Memory B cell (primary cell): Measurements from ENCODE around the gene SETD1A.

ENCODE experiments used
- ATAC-seq: fragments of 150-1000 bp; cut with Tn5 transposase; 2 replicates; pipeline ENCODE4 v1.10.0; 2021; ENCODE audit warnings: low read depth, mild to moderate bottlenecking, moderate library complexity
- DNase-seq, 2 donors: peaks; one replicate each; pipeline ENCODE4 v3.0.0; 2022; ENCODE audit warnings: low spot score in 2 of 2
- H3K27ac Mint-ChIP-seq: one replicate; pipeline ENCODE4 v1.8.0; 2022; ENCODE audit warnings: mild to moderate bottlenecking, moderate library complexity, mixed read lengths
- H3K27me3 Mint-ChIP-seq: one replicate; pipeline ENCODE4 v1.8.0; 2022; ENCODE audit warnings: mixed read lengths
- H3K36me3 Mint-ChIP-seq: one replicate; pipeline ENCODE4 v1.8.0; 2022; ENCODE audit warnings: mild to moderate bottlenecking, mixed read lengths
- H3K4me1 Mint-ChIP-seq: one replicate; pipeline ENCODE4 v1.8.0; 2022; ENCODE audit warnings: mixed read lengths
- H3K4me3 Mint-ChIP-seq: one replicate; pipeline ENCODE4 v1.8.0; 2022; ENCODE audit warnings: mild to moderate bottlenecking, moderate library complexity, mixed read lengths
- H3K9me3 Mint-ChIP-seq: one replicate; pipeline ENCODE4 v1.8.0; 2022; ENCODE audit warnings: mixed read lengths

SETD1A gene

DNA sequence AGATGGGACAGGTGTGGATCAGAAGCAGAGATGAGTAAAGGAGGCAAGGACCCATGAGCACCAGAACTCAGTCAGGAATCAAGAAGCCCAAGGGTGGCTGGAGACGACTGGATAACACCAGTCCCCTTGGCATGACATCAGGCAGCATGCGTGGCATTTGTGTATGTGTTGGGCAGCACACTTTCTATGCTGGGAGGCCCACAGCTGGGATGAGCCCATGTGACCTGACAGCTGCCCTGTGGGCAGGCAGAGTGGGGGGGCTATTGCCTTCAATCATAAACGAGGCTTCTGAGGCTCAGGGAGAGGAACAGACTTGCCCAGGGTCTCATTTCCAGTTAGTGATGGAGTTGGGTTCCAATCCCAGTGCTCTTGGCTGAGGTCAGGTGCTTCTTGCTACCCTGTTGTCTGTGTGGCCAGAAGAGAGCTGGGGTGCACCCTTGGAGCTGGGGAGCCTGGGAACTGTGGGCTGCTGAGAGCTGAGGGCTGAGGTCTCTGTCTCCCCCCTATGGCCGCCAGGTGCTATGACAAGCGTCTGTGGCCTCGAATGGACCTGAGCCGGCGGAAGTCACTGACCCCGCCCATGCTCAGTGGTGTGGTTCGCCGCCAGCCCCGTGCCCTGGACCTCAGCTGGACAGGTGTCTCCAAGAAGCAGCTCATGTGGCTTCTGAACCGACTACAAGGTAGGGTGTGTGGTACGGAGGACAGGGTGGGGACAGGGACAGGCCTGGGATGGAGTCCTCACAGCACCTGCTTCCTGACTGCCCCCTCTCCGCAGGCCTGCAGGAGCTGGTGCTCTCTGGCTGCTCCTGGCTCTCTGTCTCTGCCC, 15.7 kb upstream of the SETD1A start:
- DNase-seq (peak; percentile 59 to 69), ATAC-seq (peak; percentile 97)
- H3K9me3 Mint-ChIP-seq = no peaks in the 10 kb centered on the region
- no peak overlapping the region for H3K27ac Mint-ChIP-seq
- peaks cover 16% of the 10 kb centered on the region for H3K4me1 Mint-ChIP-seq
- peaks cover 9% of the 10 kb centered on the region for H3K36me3 Mint-ChIP-seq
- H3K4me3 Mint-ChIP-seq = peak overlapping the region; percentile 68
- no peaks in the 10 kb centered on the region for H3K27me3 Mint-ChIP-seq

DNA sequence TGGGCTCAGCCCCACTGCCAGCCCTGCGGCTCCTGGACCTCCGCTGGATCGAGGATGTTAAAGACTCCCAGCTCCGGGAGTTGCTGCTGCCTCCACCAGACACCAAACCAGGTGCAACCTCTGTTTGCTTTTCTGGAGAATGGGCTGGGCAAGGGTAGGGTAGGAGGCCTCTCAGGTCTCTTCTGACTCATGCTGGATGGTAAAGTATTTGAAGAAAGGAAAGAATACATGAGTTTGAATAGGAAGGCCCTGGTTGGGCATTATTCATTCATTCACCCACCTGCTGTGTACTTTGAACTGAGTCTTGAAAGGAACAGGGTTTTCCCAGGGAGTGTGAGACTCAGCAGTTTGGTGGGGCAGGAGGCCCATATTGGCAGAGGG, 15.1 kb upstream of the SETD1A start:
- Mint-ChIP-seq H3K9me3 (no peaks in the 10 kb centered on the region), H3K27ac (no peak overlapping the region), H3K4me3 (peak overlapping the region; percentile 17), H3K4me1 (peaks cover 16% of the 10 kb centered on the region), H3K27me3 (no peaks in the 10 kb centered on the region), H3K36me3 (peaks cover 9% of the 10 kb centered on the region)
- ATAC-seq (no peak), DNase-seq (no peak)

DNA sequence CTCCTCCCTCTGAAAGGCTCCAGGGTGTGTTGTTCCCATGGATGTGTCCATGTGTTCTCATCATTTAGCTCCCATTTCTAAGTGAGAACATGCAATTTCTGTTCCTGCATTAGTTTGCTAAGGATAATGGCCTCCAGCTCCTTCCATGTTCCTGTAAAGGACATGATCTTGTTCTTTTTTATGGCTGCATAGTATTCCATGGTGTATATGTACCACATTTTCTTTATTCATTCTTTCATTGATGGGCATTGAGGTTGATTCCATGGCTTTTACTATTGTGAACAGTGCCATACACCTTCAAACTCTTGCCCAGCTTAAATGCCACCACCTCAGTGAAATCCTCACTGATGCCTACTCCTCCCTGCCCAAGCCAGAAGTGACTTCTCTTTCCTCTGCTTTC, 13.2 kb upstream of the SETD1A start:
- Mint-ChIP-seq H3K4me1 (peaks cover 13% of the 10 kb centered on the region), H3K36me3 (peaks cover 9% of the 10 kb centered on the region), H3K27me3 (no peaks in the 10 kb centered on the region), H3K4me3 (no peak overlapping the region), H3K9me3 (no peaks in the 10 kb centered on the region), H3K27ac (no peak overlapping the region)
- no peak for ATAC-seq
- no peak for DNase-seq

GRCh38 chr16:30946671-30947540, 10.6 kb upstream of the SETD1A start:
- Mint-ChIP-seq H3K36me3 (peaks cover 9% of the 10 kb centered on the region), H3K4me3 (peak overlapping the region; percentile 6), H3K9me3 (no peaks in the 10 kb centered on the region), H3K4me1 (peaks cover 17% of the 10 kb centered on the region), H3K27me3 (no peaks in the 10 kb centered on the region), H3K27ac (no peak overlapping the region)
- DNase-seq (no peak), ATAC-seq (no peak)

- peaks cover 15% of the 10 kb centered on the region for H3K4me1 Mint-ChIP-seq
- H3K4me3 Mint-ChIP-seq = no peak overlapping the region
- ATAC-seq (no peak), DNase-seq (no peak)
- H3K36me3 Mint-ChIP-seq = peaks cover 9% of the 10 kb centered on the region
- H3K27me3 Mint-ChIP-seq = no peaks in the 10 kb centered on the region
- no peak overlapping the region for H3K27ac Mint-ChIP-seq
- no peaks in the 10 kb centered on the region for H3K9me3 Mint-ChIP-seq
Observed at GRCh38 chr16:30947541-30947858, 10.1 kb upstream of the SETD1A start.

DNA sequence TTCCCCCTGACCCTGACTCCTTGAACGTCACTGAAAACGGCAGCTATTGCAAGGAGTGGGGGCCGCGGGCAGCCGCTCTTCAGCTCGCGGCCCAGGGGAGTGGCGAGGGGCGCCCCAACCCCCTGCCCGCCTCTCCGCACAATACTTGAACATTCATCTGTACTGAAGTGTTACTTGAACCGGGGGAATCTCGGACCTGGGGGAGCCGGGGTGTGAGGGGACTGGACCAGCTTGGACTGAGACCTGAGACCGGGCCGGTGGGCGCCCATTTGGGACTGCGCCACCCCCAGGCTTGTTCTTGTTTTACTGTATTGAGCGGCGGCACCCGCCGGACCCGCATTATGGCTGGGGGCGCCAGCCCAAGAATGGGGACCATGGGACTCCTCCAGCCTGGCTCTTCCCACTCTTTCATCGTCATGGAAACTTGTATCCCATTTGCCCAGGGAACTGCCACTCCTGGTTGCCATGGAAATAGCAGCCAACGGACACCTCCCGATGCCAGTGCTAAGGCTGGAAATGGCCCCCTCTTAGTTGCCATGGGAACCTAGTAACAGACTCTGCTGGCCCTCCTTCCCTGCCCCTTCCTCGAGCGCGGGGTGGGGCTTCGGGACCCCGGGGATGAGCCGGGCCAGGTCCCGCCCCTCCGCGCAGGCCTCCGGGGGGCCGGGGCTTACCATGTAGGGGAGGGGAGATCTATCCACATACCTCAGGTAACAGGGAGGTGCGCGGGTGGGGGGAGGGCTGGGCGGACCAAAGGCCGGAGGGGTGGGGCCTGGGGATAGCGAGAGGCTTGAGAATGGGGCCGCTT, 9.5 kb upstream of the SETD1A start:
- Mint-ChIP-seq H3K4me3 (no peak overlapping the region), H3K27me3 (no peaks in the 10 kb centered on the region), H3K27ac (no peak overlapping the region), H3K9me3 (no peaks in the 10 kb centered on the region), H3K36me3 (peaks cover 9% of the 10 kb centered on the region), H3K4me1 (peaks cover 15% of the 10 kb centered on the region)
- no peak for DNase-seq
- peak; percentile 18 for ATAC-seq

DNA sequence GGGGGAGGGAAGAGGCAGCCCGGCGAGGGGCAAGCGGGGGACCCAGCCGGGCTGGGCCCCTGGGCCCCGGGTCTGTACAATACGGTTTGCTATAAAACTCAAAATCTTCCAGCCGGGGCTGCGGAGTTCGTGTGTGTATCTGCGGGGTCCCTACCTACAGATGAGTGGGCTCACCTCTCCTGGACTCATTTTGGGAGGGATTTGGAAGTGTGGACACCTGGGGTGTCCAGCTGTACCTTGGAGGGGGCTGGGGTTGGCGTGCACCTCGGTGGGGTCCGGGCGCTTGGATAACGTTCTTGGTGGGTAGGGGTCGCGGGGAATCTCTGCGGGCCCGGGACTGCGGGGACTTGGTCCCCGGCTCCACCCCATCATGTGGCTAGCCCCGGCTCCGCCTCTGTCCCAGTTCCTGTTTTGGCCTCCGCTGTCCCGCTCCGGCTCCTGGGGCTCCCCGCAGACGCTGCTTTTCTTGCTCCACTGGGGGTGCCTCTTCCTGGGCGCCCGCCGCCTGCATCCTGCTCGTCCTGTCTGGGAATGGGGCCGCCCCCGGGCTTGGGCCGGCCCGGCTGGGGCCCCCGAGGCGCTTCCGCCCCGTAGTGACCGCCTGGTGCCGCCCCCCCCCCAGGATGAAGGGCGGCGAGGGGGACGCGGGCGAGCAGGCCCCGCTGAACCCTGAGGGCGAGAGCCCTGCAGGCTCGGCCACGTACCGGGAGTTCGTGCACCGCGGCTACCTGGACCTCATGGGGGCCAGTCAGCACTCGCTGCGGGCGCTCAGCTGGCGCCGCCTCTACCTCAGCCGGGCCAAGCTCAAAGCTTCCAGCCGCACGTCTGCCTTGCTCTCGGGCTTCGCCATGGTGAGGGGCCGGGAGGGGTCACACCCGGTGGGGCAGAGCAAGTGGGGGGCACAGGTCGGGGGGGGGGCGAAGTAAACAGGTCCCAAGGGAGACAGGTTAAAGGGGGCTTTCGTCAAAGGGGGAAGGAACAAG, 8.6 kb upstream of the SETD1A start, which contains the start of gene ORAI3:
TSS of gene ORAI3 (plus strand) at position 402 of the 983 bp plus-strand sequence. CDS start at position 624, 222 bp downstream.
- DNase-seq (peak; percentile 47 to 64), ATAC-seq (peak; percentile 83)
- Mint-ChIP-seq H3K27me3 (no peaks in the 10 kb centered on the region), H3K36me3 (peaks cover 6% of the 10 kb centered on the region), H3K4me3 (peak within 1 kb of the TSS; percentile 92), H3K27ac (peak within 1 kb of the TSS; percentile 87), H3K9me3 (no peaks in the 10 kb centered on the region), H3K4me1 (peaks cover 15% of the 10 kb centered on the region)

- no peaks in the 10 kb centered on the region for H3K36me3 Mint-ChIP-seq
Observed at GRCh38 chr16:30949650-30950515, 7.7 kb upstream of the SETD1A start.

GRCh38 chr16:30950516-30951065, 7.0 kb upstream of the SETD1A start:
- Mint-ChIP-seq H3K4me3 (peak overlapping the region; percentile 92), H3K36me3 (no peaks in the 10 kb centered on the region), H3K9me3 (no peaks in the 10 kb centered on the region), H3K27ac (peak overlapping the region; percentile 87), H3K27me3 (no peaks in the 10 kb centered on the region), H3K4me1 (peaks cover 15% of the 10 kb centered on the region)
- DNase-seq = no peak
- ATAC-seq = no peak

More at GRCh38 chr16:30949650-30950515, 7.7 kb upstream of the SETD1A start:
- ATAC-seq (peak; percentile 41), DNase-seq (no peak)
- H3K4me1 Mint-ChIP-seq = peaks cover 15% of the 10 kb centered on the region
- peak overlapping the region; percentile 92 for H3K4me3 Mint-ChIP-seq
- H3K27ac Mint-ChIP-seq = peak overlapping the region; percentile 87
- no peaks in the 10 kb centered on the region for H3K27me3 Mint-ChIP-seq
- H3K9me3 Mint-ChIP-seq = no peaks in the 10 kb centered on the region

DNA sequence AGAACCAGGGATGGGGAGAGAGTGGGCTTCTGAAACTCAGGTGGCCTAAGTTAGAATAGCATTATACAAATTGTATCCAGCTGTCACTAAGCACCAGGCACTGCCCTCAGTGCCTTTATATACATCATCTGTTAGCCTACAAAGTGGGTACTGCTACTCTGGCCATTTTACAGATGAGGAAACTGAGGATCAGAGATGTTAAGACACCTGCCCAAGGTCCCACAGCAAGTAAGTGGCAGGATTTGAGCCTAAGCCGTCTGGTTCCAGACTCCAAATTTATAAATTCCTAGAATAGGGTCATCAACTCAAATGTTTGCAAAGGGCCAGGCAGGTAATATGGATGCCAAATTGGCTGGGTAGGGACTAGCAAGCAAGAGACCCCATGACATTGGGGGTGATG, 6.4 kb upstream of the SETD1A start:
- H3K9me3 Mint-ChIP-seq = no peaks in the 10 kb centered on the region
- H3K4me3 Mint-ChIP-seq = no peak overlapping the region
- DNase-seq = no peak
- H3K4me1 Mint-ChIP-seq = peaks cover 15% of the 10 kb centered on the region
- no peak overlapping the region for H3K27ac Mint-ChIP-seq
- ATAC-seq = no peak
- no peaks in the 10 kb centered on the region for H3K27me3 Mint-ChIP-seq
- H3K36me3 Mint-ChIP-seq = no peaks in the 10 kb centered on the region

- ATAC-seq (no peak), DNase-seq (no peak)
- Mint-ChIP-seq H3K36me3 (no peaks in the 10 kb centered on the region), H3K27me3 (no peaks in the 10 kb centered on the region), H3K4me1 (peaks cover 15% of the 10 kb centered on the region), H3K27ac (no peak overlapping the region), H3K4me3 (no peak overlapping the region), H3K9me3 (no peaks in the 10 kb centered on the region)
Observed at GRCh38 chr16:30951750-30952149, 5.8 kb upstream of the SETD1A start.

GRCh38 chr16:30953111-30953510, 4.4 kb upstream of the SETD1A start:
- Mint-ChIP-seq H3K36me3 (no peaks in the 10 kb centered on the region), H3K9me3 (no peaks in the 10 kb centered on the region), H3K4me3 (no peak overlapping the region), H3K27ac (no peak overlapping the region), H3K4me1 (peaks cover 13% of the 10 kb centered on the region), H3K27me3 (no peaks in the 10 kb centered on the region)
- DNase-seq = no peak
- no peak for ATAC-seq
